Esophagus squamous epithelium (tissue), 5 donors: ENCODE results near the gene TGM5. TPM values are rescaled to one million over a fixed set of nuclear protein-coding genes. Genes with fewer than 3 reads are reported as not detected.

Experiments
- DNase-seq: peaks from one replicate; lab custom pipeline; 2025; lab: John Stamatoyannopoulos, UW
- H3K27ac ChIP-seq, 4 donors: fragments of 200-600 bp; sonication (generic); one replicate each; pipeline ENCODE4 v1.5.1; 2016 to 2019; ENCODE audit warnings: mild to moderate bottlenecking in 1 of 4
- H3K27me3 ChIP-seq, 4 donors: fragments of 200-600 bp; sonication (generic); 1 replicate in 3 of 4; 2 replicates in 1 of 4; pipeline versions ENCODE4 v1.5.1 to v1.6.0; 2017 to 2021; ENCODE audit warnings: antibody characterized with exemption in 1 of 4
- H3K36me3 ChIP-seq, 3 donors: fragments of 200-600 bp; sonication (generic); one replicate each; pipeline ENCODE4 v1.5.1; 2016 to 2019
- H3K4me1 ChIP-seq, 3 donors: fragments of 200-600 bp; sonication (generic); one replicate each; pipeline ENCODE4 v1.5.1; 2017 to 2019
- H3K4me3 ChIP-seq, 4 donors: fragments of 200-600 bp; sonication (generic); 1 replicate in 3 of 4; 2 replicates in 1 of 4; pipeline ENCODE4 v1.5.1; 2016 to 2019; ENCODE audit warnings: mild to moderate bottlenecking in 2 of 4, moderate library complexity in 1 of 4
- H3K9me3 ChIP-seq, 3 donors: fragments of 200-600 bp; sonication (generic); one replicate each; pipeline ENCODE4 v1.5.1; 2016 to 2019
- POLR2A ChIP-seq, 4 donors: fragments of 450-650 bp; IDR thresholded peaks; one replicate each; pipeline ENCODE4 v1.6.1; 2017; ENCODE audit warnings: antibody characterized with exemption in 4 of 4, mild to moderate bottlenecking in 4 of 4, moderate library complexity in 3 of 4
- WGBS, 2 donors: methylation state at CpG; one replicate each; pipeline ENCODE4 v1.1.5; 2018; 5-methylcytosine and 5-hydroxymethylcytosine counted together
- intact Hi-C: fragments of 100-400 bp; cut with DNase I; formaldehyde crosslinking; loops from one replicate; pipeline ENCODE4 v1.15.0; 2022
- total RNA-seq, 4 donors: library from RNA; depleted of rRNA; stranded (reverse); fragments of >200 nt; gene quantifications; one replicate each; pipeline ENCODE4 v1.1.0, GENCODE V29; 2016
- TF ChIP-seq, protein P1 (sequence below), 6 experiments: fragments of 450-650 bp in 4 of 6; fragments of 200-600 bp in 2 of 6; sonication (generic) in 2 of 6; IDR thresholded peaks; one replicate each; pipeline ENCODE4 v1.5.1; 2016 to 2019; ENCODE audit warnings: antibody characterized with exemption in 6 of 6, mild to moderate bottlenecking in 4 of 6, moderate library complexity in 4 of 6
- donor health status: DM: yes; HTN: yes; CAD: no.

The TGM5 gene
- total RNA-seq, 4 donors from 2014 or later: 6.7 to 36.1 (median 15.6) TPM

DNA sequence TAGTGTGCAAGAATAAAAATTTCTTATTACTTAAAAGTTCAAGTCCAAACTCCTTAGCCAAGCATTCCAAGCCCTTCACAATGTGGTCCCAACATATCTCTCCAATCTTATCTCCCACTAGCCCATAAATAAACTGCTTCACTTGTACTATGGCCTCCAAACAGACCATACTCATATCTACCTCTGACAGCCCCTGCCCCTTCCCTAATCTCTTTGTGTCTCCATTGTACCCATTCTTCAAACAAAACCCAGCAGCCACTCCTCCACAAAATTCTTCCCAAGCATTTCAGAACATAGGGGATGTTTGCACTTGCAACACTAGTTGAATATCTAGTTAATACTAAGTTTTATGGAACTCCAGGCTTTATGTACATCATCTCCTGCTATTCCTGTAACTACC lies 33.2 kb upstream of the TGM5 start:
- Histone ChIP-seq H3K27ac (no peak overlapping the region), H3K4me1 (peaks cover 0 to 9% (median 5%) of the 10 kb centered on the region in 3 donors), H3K27me3 (peaks cover 0 to 76% (median 0%) of the 10 kb centered on the region in 4 donors), H3K4me3 (no peak overlapping the region), H3K9me3 (no peaks in the 10 kb centered on the region), H3K36me3 (no peaks in the 10 kb centered on the region)
- intact Hi-C loops: no loop called here
- TF ChIP-seq POLR2A (IDR thresholded peaks at IDR 0.05): no peak
- TF ChIP-seq, protein P1, sequence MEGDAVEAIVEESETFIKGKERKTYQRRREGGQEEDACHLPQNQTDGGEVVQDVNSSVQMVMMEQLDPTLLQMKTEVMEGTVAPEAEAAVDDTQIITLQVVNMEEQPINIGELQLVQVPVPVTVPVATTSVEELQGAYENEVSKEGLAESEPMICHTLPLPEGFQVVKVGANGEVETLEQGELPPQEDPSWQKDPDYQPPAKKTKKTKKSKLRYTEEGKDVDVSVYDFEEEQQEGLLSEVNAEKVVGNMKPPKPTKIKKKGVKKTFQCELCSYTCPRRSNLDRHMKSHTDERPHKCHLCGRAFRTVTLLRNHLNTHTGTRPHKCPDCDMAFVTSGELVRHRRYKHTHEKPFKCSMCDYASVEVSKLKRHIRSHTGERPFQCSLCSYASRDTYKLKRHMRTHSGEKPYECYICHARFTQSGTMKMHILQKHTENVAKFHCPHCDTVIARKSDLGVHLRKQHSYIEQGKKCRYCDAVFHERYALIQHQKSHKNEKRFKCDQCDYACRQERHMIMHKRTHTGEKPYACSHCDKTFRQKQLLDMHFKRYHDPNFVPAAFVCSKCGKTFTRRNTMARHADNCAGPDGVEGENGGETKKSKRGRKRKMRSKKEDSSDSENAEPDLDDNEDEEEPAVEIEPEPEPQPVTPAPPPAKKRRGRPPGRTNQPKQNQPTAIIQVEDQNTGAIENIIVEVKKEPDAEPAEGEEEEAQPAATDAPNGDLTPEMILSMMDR (IDR thresholded peaks at IDR 0.05): no peak
- no peak for DNase-seq

DNA sequence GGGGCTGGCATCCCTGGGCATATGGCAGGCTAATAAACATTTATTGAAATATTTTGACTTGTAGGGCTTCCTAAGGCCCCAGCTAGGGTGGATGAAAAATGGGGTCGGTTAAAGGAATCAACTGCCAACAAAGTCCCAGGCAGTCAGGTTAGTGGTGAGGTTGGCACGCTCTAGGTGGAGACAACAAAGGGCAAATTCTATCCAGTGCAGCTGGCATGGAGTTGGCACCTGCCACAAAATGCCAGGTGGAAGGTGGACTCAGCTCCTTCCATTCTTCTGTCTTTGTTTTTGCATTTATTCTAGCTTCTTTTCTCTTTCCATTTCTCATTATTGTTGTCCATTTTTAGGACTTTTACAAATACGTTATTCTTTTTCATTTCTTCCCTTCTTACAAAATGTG lies 32.7 kb upstream of the TGM5 start:
- intact Hi-C loops: no loop called here
- Histone ChIP-seq H3K27ac (no peak overlapping the region), H3K9me3 (no peaks in the 10 kb centered on the region), H3K4me1 (peaks cover 0 to 9% (median 5%) of the 10 kb centered on the region in 3 donors), H3K4me3 (no peak overlapping the region), H3K27me3 (peaks cover 0 to 78% (median 0%) of the 10 kb centered on the region in 4 donors), H3K36me3 (no peaks in the 10 kb centered on the region)
- DNase-seq: no peak
- 77 to 88% methylated on average over 3 of the region's 3 CpGs for WGBS, 2 donors
- TF ChIP-seq, protein P1 (IDR thresholded peaks at IDR 0.05): no peak
- no peak for TF ChIP-seq POLR2A (IDR thresholded peaks at IDR 0.05)

DNA sequence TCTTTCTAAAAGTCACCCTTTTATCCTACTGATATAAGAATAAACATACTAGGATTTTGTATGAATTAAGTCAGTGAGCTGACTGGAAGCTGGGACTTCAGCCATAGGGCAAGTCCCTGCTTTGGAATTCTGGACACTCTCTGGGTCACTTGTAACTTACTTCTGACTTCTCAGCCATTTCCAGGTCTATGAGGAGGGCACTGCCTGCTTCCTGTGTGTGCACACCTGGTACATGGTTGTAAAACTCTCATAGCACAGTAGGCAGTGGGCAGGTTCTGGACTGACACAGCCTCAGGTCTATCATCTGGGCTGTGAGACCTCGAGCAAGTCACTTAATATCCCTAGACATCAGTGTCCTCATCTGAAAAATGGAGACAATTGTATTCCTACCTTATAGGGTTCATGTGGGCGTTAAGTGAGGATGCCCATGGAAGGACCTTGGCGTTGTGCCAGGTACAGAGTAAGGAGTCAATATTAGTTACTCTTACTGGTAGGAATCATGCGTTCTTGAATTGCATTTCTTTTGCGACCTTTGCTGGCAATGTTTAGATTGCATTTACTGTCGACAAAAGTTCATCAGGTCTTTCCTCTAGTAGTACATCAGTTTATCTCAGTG lies 27.5 kb upstream of the TGM5 start:
- Histone ChIP-seq H3K4me3 (no peak overlapping the region), H3K27ac (no peak overlapping the region), H3K4me1 (peaks cover 0 to 13% (median 5%) of the 10 kb centered on the region in 3 donors), H3K36me3 (no peaks in the 10 kb centered on the region), H3K27me3 (peaks cover 0 to 64% (median 0%) of the 10 kb centered on the region in 4 donors), H3K9me3 (no peaks in the 10 kb centered on the region)
- DNase-seq: no peak
- TF ChIP-seq, protein P1 (IDR thresholded peaks at IDR 0.05): no peak
- no peak for TF ChIP-seq POLR2A (IDR thresholded peaks at IDR 0.05)
- 50 to 63% methylated on average over 6 of the region's 6 CpGs for WGBS, 2 donors
- intact Hi-C loops: no loop called here

DNA sequence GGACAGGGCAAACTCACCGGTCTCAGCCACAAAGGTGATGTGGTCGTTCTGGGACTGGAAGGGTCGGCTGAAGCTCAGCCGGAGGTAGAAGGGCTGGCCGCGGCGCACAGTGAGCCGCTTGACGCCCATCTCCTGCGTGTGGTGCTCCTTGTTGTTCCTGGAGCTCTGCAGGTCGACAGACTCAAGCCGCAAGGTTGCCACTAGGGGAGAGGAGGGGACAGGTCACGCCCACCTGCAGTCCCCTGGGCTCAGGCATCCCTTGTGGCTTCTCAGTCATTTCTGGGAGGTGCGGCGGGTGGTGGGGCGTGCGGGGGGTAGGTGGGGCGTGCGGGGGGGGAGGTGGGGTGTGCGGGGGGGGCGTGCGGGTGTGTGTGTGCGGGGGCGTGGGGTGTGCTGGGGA lies 26.7 kb upstream of the TGM5 start:
- no CpG with 5 or more reads among the region's 24 CpGs for WGBS, 2 donors
- intact Hi-C loops: no loop called here

More for the DNA sequence above, 26.7 kb upstream of the TGM5 start:
- peaks cover 0 to 13% (median 5%) of the 10 kb centered on the region in 3 donors for H3K4me1 ChIP-seq
- H3K36me3 ChIP-seq: no peaks in the 10 kb centered on the region
- no peak overlapping the region for H3K4me3 ChIP-seq
- H3K9me3 ChIP-seq: no peaks in the 10 kb centered on the region
- no peak for DNase-seq
- TF ChIP-seq, protein P1 (IDR thresholded peaks at IDR 0.05): no peak
- TF ChIP-seq POLR2A (IDR thresholded peaks at IDR 0.05): no peak
- H3K27ac ChIP-seq: no peak overlapping the region
- peaks cover 0 to 61% (median 0%) of the 10 kb centered on the region in 4 donors for H3K27me3 ChIP-seq
